ENCODE results near the gene GAP43. TPM values are rescaled to one million over a fixed set of nuclear protein-coding genes. Genes with fewer than 3 reads are reported as not detected.

Gene GAP43
- total and polyA plus RNA-seq, 2 of the 4 experiments (the other 2 are of a cell fraction): 0.36 to 0.51 TPM

DNA sequence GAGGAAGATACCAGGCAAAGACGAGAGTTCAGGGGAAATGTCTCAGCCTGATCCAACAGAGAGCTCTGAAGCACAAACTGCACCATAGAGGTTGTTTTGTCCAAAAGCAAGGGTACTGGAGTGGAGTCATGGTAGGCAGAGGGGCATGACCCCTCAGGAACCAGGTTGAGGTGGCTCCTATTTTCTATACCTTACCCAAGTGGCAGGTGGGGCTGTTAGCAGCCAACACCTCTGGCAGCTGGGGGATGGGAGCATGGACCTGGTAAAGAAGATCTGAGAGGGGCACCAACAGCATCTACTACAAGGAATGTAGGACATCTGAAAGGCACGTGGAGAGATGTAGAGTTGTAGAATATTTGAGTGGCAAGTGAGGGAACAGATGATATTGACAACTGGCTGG, 85.2 kb downstream of the GAP43 start:
- H2BK120ac ChIP-seq (ENCODE audit: low read depth, low read length): no peak overlapping the region
- no peak overlapping the region for H2AK9ac ChIP-seq (replicated peaks; ENCODE audit: low read depth, low read length, poor library complexity)
- no peaks in the 10 kb centered on the region for H3K36me3 ChIP-seq (ENCODE audit: control insufficient read depth, insufficient read depth, low read length)
- H3K27ac ChIP-seq (ENCODE audit: insufficient read depth, low read length): no peak overlapping the region
- ATAC-seq (ENCODE audit: low read depth): no peak
- H3K23ac ChIP-seq (ENCODE audit: low read depth, low read length): no peak overlapping the region
- H3K4me2 ChIP-seq (ENCODE audit: low read depth, low read length): no peak overlapping the region
- no peak overlapping the region for H3K14ac ChIP-seq (replicated peaks; ENCODE audit: low read depth, low read length)
- intact Hi-C loops (cut with micrococcal nuclease): loop anchor here (5.0 kb wide), 1 partner anchor 104 kb away; no protein-coding TSS in a partner anchor
- no peak overlapping the region for H4K91ac ChIP-seq (ENCODE audit: insufficient read depth, low read depth, low read length)
- H2AK5ac ChIP-seq (ENCODE audit: low read depth, low read length): 0 out of 2 replicates have a peak overlapping the region, but pooled peaks have one; percentile 14
- ChIA-PET POLR2A (ENCODE audit: unreplicated experiment) (no interaction called here), CTCF (interaction anchor here (1.3 kb wide), 1 partner anchor 10 kb away, joined by 4 read pairs; no protein-coding TSS in a partner anchor)
- H2AFZ ChIP-seq (replicated peaks; ENCODE audit: low read length, poor library complexity): no peak overlapping the region
- H3K79me1 ChIP-seq (ENCODE audit: low read depth in 1 of 2, low read length in 2 of 2): no peaks in the 10 kb centered on the region
- H4K5ac ChIP-seq (ENCODE audit: low read depth, low read length): no peak overlapping the region
- H3K4me1 ChIP-seq (ENCODE audit: control insufficient read depth, insufficient read depth, low read length): peaks cover 3% of the 10 kb centered on the region; the same call in 1 of the 2 replicates
- no TSS peak for BruUV-seq (replicated peaks)
- TF ChIP-seq MAZ (IDR thresholded peaks at IDR 0.05; ENCODE audit: borderline replicate concordance, low read depth, low read length) (no peak), RFX5 (IDR thresholded peaks at IDR 0.05; ENCODE audit: low read depth, low read length) (no peak), RCOR1 (IDR thresholded peaks at IDR 0.05; ENCODE audit: insufficient replicate concordance, low read length) (no peak), NFE2L2 (IDR thresholded peaks at IDR 0.05; ENCODE audit: low read depth, low read length) (no peak), FOS (IDR thresholded peaks at IDR 0.05; ENCODE audit: low read depth, low read length) (no peak), CEBPB (IDR thresholded peaks at IDR 0.05; ENCODE audit: low read depth, low read length) (no peak), POLR2A (IDR thresholded peaks at IDR 0.05; ENCODE audit: low read depth, low read length) (no peak)
- TF ChIP-seq, protein P1, sequence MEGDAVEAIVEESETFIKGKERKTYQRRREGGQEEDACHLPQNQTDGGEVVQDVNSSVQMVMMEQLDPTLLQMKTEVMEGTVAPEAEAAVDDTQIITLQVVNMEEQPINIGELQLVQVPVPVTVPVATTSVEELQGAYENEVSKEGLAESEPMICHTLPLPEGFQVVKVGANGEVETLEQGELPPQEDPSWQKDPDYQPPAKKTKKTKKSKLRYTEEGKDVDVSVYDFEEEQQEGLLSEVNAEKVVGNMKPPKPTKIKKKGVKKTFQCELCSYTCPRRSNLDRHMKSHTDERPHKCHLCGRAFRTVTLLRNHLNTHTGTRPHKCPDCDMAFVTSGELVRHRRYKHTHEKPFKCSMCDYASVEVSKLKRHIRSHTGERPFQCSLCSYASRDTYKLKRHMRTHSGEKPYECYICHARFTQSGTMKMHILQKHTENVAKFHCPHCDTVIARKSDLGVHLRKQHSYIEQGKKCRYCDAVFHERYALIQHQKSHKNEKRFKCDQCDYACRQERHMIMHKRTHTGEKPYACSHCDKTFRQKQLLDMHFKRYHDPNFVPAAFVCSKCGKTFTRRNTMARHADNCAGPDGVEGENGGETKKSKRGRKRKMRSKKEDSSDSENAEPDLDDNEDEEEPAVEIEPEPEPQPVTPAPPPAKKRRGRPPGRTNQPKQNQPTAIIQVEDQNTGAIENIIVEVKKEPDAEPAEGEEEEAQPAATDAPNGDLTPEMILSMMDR (conservative IDR thresholded peaks at IDR 0.05; ENCODE audit: low read depth, low read length): no peak
- H3K9me3 ChIP-seq (ENCODE audit: control insufficient read depth, insufficient read depth, low read length): no peaks in the 10 kb centered on the region
- H2BK20ac ChIP-seq (ENCODE audit: low read depth, low read length): no peak overlapping the region
- no CpG with 5 or more reads among the region's 2 CpGs for WGBS, 2 experiments (ENCODE audit: extremely low coverage in 2 of 2, insufficient read length in 1 of 2)
- no peaks in the 10 kb centered on the region for H4K20me1 ChIP-seq (ENCODE audit: insufficient read depth, low read length)
- dilution Hi-C loops (cut with HindIII; ENCODE audit: low sequenced_read_pairs, unreplicated experiment): no loop called here
- peaks cover 2% of the 10 kb centered on the region; the same call in 1 of the 2 replicates for H3K9me1 ChIP-seq (ENCODE audit: insufficient read depth, low read length)
- H2BK15ac ChIP-seq (ENCODE audit: low read depth, low read length): no peak overlapping the region
- H3K18ac ChIP-seq (ENCODE audit: low read depth, low read length): no peak overlapping the region
- no peak overlapping the region for H4K8ac ChIP-seq (ENCODE audit: low read depth in 2 of 2, low read length in 2 of 2)
- no peak overlapping the region for H3K56ac ChIP-seq (ENCODE audit: extremely low read depth, insufficient read depth, low read length)
- H3K4ac ChIP-seq (ENCODE audit: low read depth, low read length): no peak overlapping the region
- no peak overlapping the region for H3K9ac ChIP-seq (ENCODE audit: low read depth, low read length)
- no peak for DNase-seq
- H3K4me3 ChIP-seq (ENCODE audit: insufficient read depth, low read depth, low read length): no peak overlapping the region
- no peak overlapping the region for H2BK5ac ChIP-seq (ENCODE audit: low read depth, low read length, poor library complexity, severe bottlenecking)
- in situ Hi-C loops (cut with MboI; ENCODE audit: low sequenced_read_pairs): no loop called here
- H3K27me3 ChIP-seq (ENCODE audit: control insufficient read depth, insufficient read depth, low read length): no peaks in the 10 kb centered on the region
